Measurements from ENCODE around the gene CBL. TPM values are rescaled to one million over a fixed set of nuclear protein-coding genes. Genes with fewer than 3 reads are reported as not detected.
A peak's percentile ranks its signal among the peaks of the same experiment; 100 is the strongest.

The CBL gene
- total RNA-seq, 1 experiment from 2014 or later = 56.4 TPM

GRCh38 chr11:119195680-119196079 is 10.5 kb upstream of the CBL start:
- H3K27ac Mint-ChIP-seq = no peak overlapping the region
- TF ChIP-seq CTCF (conservative IDR thresholded peaks at IDR 0.05) = no peak

More at GRCh38 chr11:119195680-119196079, 10.5 kb upstream of the CBL start:
- Histone ChIP-seq H2BK15ac (ENCODE audit: low read depth, low read length) (no peak overlapping the region), H2BK20ac (ENCODE audit: low read depth, low read length, poor library complexity, severe bottlenecking) (no peak overlapping the region), H4K5ac (ENCODE audit: insufficient read length, low read depth, low read length) (no peak overlapping the region), H3K23ac (ENCODE audit: insufficient read length, low read depth, low read length) (no peak overlapping the region), H3K9me3 (ENCODE audit: control insufficient read depth, low read depth, low read length) (no peaks in the 10 kb centered on the region), H3K9ac (ENCODE audit: extremely low read depth, insufficient read length, low read length) (no peak overlapping the region), H2AK5ac (ENCODE audit: insufficient read length, low read length) (no peak overlapping the region), H3K14ac (ENCODE audit: insufficient read depth, low read length) (no peak overlapping the region), H4K91ac (ENCODE audit: insufficient read length, low read depth, low read length) (no peak overlapping the region), H3K4me2 (ENCODE audit: insufficient read depth, insufficient read length, low read length) (no peak overlapping the region), H3K27me3 (ENCODE audit: insufficient read depth, low read length) (no peaks in the 10 kb centered on the region), H3K4me1 (ENCODE audit: insufficient read depth, low read length) (peaks cover 2% of the 10 kb centered on the region; the same call in 1 of the 2 replicates), H2AFZ (ENCODE audit: low read length) (peak overlapping the region; percentile 11), H3K27ac (ENCODE audit: insufficient read length, low read depth, low read length) (no peak overlapping the region), H3K4ac (ENCODE audit: low read depth, low read length) (no peak overlapping the region), H3K56ac (ENCODE audit: insufficient read length, low read depth, low read length) (no peak overlapping the region), H2BK120ac (ENCODE audit: low read depth, low read length, poor library complexity, severe bottlenecking) (no peak overlapping the region), H2BK5ac (ENCODE audit: insufficient read length, low read length) (no peak overlapping the region), H3T11ph (ENCODE audit: low read length) (no peak overlapping the region), H3K23me2 (ENCODE audit: insufficient read length, low read depth, low read length, poor library complexity, severe bottlenecking) (no peaks in the 10 kb centered on the region), H4K8ac (replicated peaks; ENCODE audit: insufficient read length, low read depth, low read length) (no peak overlapping the region), H3K79me2 (ENCODE audit: insufficient read depth, low read length) (no peaks in the 10 kb centered on the region), H2BK12ac (ENCODE audit: insufficient read length, low read depth, low read length) (no peak overlapping the region), H4K20me1 (ENCODE audit: control insufficient read depth, insufficient read depth, insufficient read length) (no peaks in the 10 kb centered on the region), H3K79me1 (ENCODE audit: insufficient read depth, low read depth, low read length, poor library complexity, severe bottlenecking) (no peaks in the 10 kb centered on the region), H3K18ac (ENCODE audit: insufficient read length, low read depth, low read length) (no peak overlapping the region)
- Mint-ChIP-seq H3K9me3 (no peaks in the 10 kb centered on the region; a peak in 1 of 5 replicates), H3K4me1 (peaks cover 21 to 34% of the 10 kb centered on the region in 2 experiments), H3K27me3 (ENCODE audit: low read depth) (no peaks in the 10 kb centered on the region; the same call in none of the 2 replicates), H3K4me3 (peak overlapping the region; percentile 18 to 21; a peak in 2 of 5 replicates), H3K36me3 (ENCODE audit: insufficient read depth in 1 of 3, low read depth in 3 of 3) (no peaks in the 10 kb centered on the region)
- DNase-seq = peak; percentile 96
- no CpG with 5 or more reads among the region's 6 CpGs for WGBS (ENCODE audit: extremely low coverage, insufficient read length, low lambda C conversion rate)

All from H9 (cell line).